H1 (cell line): ENCODE results near the gene SND1. TPM values are rescaled to one million over a fixed set of nuclear protein-coding genes. Genes with fewer than 3 reads are reported as not detected.

Source experiments
- ATF2 ChIP-seq: IDR thresholded peaks from 2 replicates; pipeline ENCODE4 v1.6.1; 2012; ENCODE audit warnings: low read length, inconsistent platforms
- BCL11A ChIP-seq, 2 experiments: IDR thresholded peaks; one replicate each; pipeline ENCODE4 v1.6.1; 2011; ENCODE audit warnings: low read depth in 2 of 2, low read length in 2 of 2, mild to moderate bottlenecking in 2 of 2
- HDAC2 ChIP-seq, 2 experiments: fragments of 300-600 bp in 1 of 2; sonication (generic) in 1 of 2; IDR thresholded peaks; 2 replicates each; pipeline ENCODE4 v1.6.1; 2011 to 2012; ENCODE audit warnings: low read depth in 2 of 2, low read length in 2 of 2, mild to moderate bottlenecking in 2 of 2, moderate library complexity in 2 of 2, borderline replicate concordance in 1 of 2, inconsistent platforms in 1 of 2
- SIRT6 ChIP-seq: IDR thresholded peaks from one replicate; pipeline ENCODE4 v1.7.1; 2012; ENCODE audit warnings: low read length, inconsistent platforms
- TBP ChIP-seq: IDR thresholded peaks from 2 replicates; pipeline ENCODE4 v1.6.1; 2011; ENCODE audit warnings: low read depth, low read length, improper control_type of control experiment
- USF2 ChIP-seq: IDR thresholded peaks from 2 replicates; pipeline ENCODE4 v1.6.1; 2011; ENCODE audit warnings: low read length, improper control_type of control experiment
- polyA plus RNA-seq, 7 experiments: library from polyadenylated mRNA; depleted of rRNA in 3 of 7; stranded (reverse) in 5 of 7; unstranded in 2 of 7; fragments of >200 nt in 5 of 7; fragments of 200-250 nt in 2 of 7; gene quantifications; 1 replicate in 5 of 7; 2 replicates in 1 of 7; 4 replicates in 1 of 7; pipeline versions ENCODE4 v1.2.1 to v1.2.3, GENCODE V29; 2011 to 2013; ENCODE audit warnings: missing spikeins in 2 of 7, mixed read lengths in 2 of 7
- total RNA-seq: library from RNA; stranded (reverse); fragmentation: NEBNext Ultra II Directional; extraction: Animal tissue kit (Norgen Biotek cat#: 25700); gene quantifications from 2 replicates; pipeline ENCODE4 v1.2.1, GENCODE V29; 2021

The SND1 gene
- total and polyA plus RNA-seq, 2 of the 8 experiments (the other 6 are each of a cell fraction or from before 2014, with no cell fraction given), result 122 to 290 TPM

- TF ChIP-seq BCL11A (IDR thresholded peaks at IDR 0.05; ENCODE audit: low read depth in 2 of 2, low read length in 2 of 2) (no peak), ATF2 (no peak), SIRT6 (no peak), HDAC2 (IDR thresholded peaks at IDR 0.05; ENCODE audit: borderline replicate concordance in 1 of 2, low read depth in 2 of 2, low read length in 2 of 2) (no peak), TBP (no peak), USF2 (no peak)
Observed at GRCh38 chr7:128022631-128023532, 370.9 kb downstream of the SND1 start (continued).
